HUES6 (cell line): ENCODE data around the gene HSPB1.
"Not testable (repeated sequence)": the region's sequence is repeated elsewhere in the genome, so short reads cannot be mapped to it uniquely, and the experiment has no call there.

Source experiments
- H3K27ac ChIP-seq: 2 replicates; pipeline ENCODE4 v1.7.0; 2013; ENCODE audit warnings: low read depth, mild to moderate bottlenecking, low read length, inconsistent platforms
- H3K27me3 ChIP-seq: 2 replicates; pipeline ENCODE4 v1.6.1; 2013; ENCODE audit warnings: low read length; ENCODE audit not compliant: control insufficient read depth, insufficient read depth
- H3K36me3 ChIP-seq: 2 replicates; pipeline ENCODE4 v1.6.1; 2013; ENCODE audit warnings: low read length; ENCODE audit not compliant: control insufficient read depth, insufficient read depth
- H3K4me1 ChIP-seq: 2 replicates; pipeline ENCODE4 v1.6.1; 2013; ENCODE audit warnings: low read length; ENCODE audit not compliant: control insufficient read depth, insufficient read depth
- H3K4me3 ChIP-seq: 2 replicates; pipeline ENCODE4 v1.5.1; 2013; ENCODE audit warnings: low read depth, low read length
- H3K9ac ChIP-seq: one replicate; pipeline ENCODE4 v1.6.1; 2013; ENCODE audit warnings: mild to moderate bottlenecking, low read length
- H3K9me3 ChIP-seq: 2 replicates; pipeline ENCODE4 v1.6.1; 2013; ENCODE audit warnings: low read depth, low read length; ENCODE audit not compliant: control insufficient read depth, insufficient read depth

The HSPB1 gene

DNA sequence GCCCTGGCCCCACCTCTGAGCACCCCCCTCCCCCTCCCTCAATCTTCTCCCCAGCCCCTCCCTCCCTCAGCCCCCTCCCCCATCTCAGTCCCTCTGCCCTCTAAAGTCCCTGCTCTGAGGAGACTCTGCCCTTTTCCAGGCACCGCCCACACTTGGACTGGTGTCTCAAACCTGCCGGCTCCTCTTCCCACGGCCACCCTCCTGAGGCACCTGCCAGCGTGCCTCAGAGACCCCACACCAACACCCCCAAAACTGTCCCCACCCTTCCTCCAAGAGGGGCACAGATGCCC is 34.6 kb upstream of the HSPB1 start:
- Histone ChIP-seq H3K4me3 (0 out of 2 replicates have a peak overlapping the region, but pooled peaks have one; percentile 35), H3K9ac (no peak overlapping the region), H3K27me3 (peaks cover 24% of the 10 kb centered on the region), H3K4me1 (peaks cover 25% of the 10 kb centered on the region), H3K27ac (no peak overlapping the region), H3K36me3 (no peaks in the 10 kb centered on the region), H3K9me3 (no peaks in the 10 kb centered on the region)

GRCh38 chr7:76268376-76268775 is 34.1 kb upstream of the HSPB1 start:
- no peak overlapping the region for H3K4me3 ChIP-seq
- no peak overlapping the region for H3K9ac ChIP-seq
- peaks cover 30% of the 10 kb centered on the region for H3K4me1 ChIP-seq
- no peaks in the 10 kb centered on the region for H3K36me3 ChIP-seq
- peaks cover 24% of the 10 kb centered on the region for H3K27me3 ChIP-seq
- H3K9me3 ChIP-seq: no peaks in the 10 kb centered on the region
- no peak overlapping the region for H3K27ac ChIP-seq

- Histone ChIP-seq H3K4me1 (peaks cover 37% of the 10 kb centered on the region), H3K36me3 (no peaks in the 10 kb centered on the region), H3K9ac (no peak overlapping the region), H3K9me3 (no peaks in the 10 kb centered on the region), H3K27ac (no peak overlapping the region), H3K27me3 (peaks cover 24% of the 10 kb centered on the region), H3K4me3 (no peak overlapping the region)
These were observed 32.6 kb upstream of the HSPB1 start for GRCh38 chr7:76269895-76270294.

GRCh38 chr7:76271384-76271783 is 31.1 kb upstream of the HSPB1 start:
- Histone ChIP-seq H3K4me1 (peaks cover 37% of the 10 kb centered on the region), H3K27me3 (peaks cover 26% of the 10 kb centered on the region)
- not testable (repeated sequence) for H3K9ac ChIP-seq, H3K4me3 ChIP-seq, H3K36me3 ChIP-seq, H3K27ac ChIP-seq, H3K9me3 ChIP-seq

DNA sequence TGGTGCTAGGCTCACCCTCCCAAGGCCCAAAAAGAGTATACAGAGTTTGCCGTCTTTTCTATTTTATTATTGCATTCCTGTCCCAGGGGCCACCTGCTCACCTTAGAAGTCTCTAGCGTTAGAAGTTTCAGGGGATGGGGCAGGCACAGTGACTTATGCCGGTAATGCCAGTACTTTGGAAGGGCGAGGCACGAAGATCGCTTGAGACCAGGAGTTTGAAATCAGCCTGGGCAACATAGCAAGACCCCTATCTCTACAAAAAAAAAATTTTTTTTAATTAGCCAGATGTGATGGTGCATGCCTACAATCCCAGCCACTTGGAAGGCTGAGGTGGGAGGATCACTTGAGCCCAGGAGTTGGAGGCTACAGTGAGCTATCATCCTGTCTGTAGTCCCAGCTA is 30.3 kb upstream of the HSPB1 start:
- Histone ChIP-seq H3K27ac (no peak overlapping the region), H3K36me3 (no peaks in the 10 kb centered on the region), H3K9me3 (no peaks in the 10 kb centered on the region), H3K4me3 (no peak overlapping the region), H3K9ac (no peak overlapping the region), H3K27me3 (peaks cover 27% of the 10 kb centered on the region), H3K4me1 (peaks cover 37% of the 10 kb centered on the region)

DNA sequence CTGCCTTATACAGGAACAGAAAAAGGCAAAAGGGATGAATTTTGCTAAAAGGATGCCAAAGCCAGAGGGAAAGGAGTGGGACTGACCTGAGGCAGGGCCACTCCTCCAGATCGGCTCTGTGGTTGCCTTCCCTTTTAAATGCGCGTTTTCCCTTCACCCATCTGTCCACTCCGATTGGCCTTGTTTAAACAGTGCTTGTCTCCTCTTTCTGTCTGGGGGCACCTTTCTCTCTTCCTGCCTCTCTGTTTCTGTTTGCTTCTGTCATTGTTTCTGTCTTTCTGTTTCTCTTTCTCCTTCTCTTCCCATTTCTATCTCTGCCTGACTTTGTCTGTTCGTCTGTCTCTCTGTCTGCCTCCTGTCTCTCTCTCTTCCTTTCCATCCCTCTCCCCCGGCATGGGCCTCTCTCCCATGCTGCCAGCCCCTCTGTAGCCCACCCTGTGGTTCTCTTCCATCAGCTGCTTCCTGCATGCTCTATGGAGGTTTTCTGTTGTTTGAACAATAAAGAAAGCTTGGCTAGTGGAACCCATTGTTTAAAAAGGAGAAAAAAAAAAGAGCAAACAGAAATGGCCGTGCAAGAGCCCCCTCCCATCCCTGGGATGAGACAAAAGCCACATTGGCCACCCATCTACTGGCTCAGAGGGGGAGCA is 29.5 kb upstream of the HSPB1 start:
- Histone ChIP-seq H3K4me1 (peaks cover 36% of the 10 kb centered on the region), H3K27ac (no peak overlapping the region), H3K27me3 (peaks cover 21% of the 10 kb centered on the region), H3K36me3 (no peaks in the 10 kb centered on the region), H3K9ac (no peak overlapping the region), H3K9me3 (no peaks in the 10 kb centered on the region), H3K4me3 (peak overlapping the region; percentile 22; the same call in 1 of the 2 replicates)

- Histone ChIP-seq H3K27me3 (peaks cover 19% of the 10 kb centered on the region), H3K9ac (no peak overlapping the region), H3K4me1 (peaks cover 32% of the 10 kb centered on the region), H3K9me3 (no peaks in the 10 kb centered on the region), H3K4me3 (no peak overlapping the region), H3K27ac (no peak overlapping the region), H3K36me3 (no peaks in the 10 kb centered on the region)
These were observed 29.0 kb upstream of the HSPB1 start for GRCh38 chr7:76273503-76273902.

GRCh38 chr7:76278540-76278939 is 23.9 kb upstream of the HSPB1 start:
- peaks cover 55% of the 10 kb centered on the region for H3K27me3 ChIP-seq
- peaks cover 15% of the 10 kb centered on the region; the same call in 1 of the 2 replicates for H3K4me1 ChIP-seq
- no peaks in the 10 kb centered on the region for H3K36me3 ChIP-seq
- no peak overlapping the region for H3K9ac ChIP-seq
- H3K27ac ChIP-seq: no peak overlapping the region
- H3K9me3 ChIP-seq: no peaks in the 10 kb centered on the region
- H3K4me3 ChIP-seq: no peak overlapping the region

DNA sequence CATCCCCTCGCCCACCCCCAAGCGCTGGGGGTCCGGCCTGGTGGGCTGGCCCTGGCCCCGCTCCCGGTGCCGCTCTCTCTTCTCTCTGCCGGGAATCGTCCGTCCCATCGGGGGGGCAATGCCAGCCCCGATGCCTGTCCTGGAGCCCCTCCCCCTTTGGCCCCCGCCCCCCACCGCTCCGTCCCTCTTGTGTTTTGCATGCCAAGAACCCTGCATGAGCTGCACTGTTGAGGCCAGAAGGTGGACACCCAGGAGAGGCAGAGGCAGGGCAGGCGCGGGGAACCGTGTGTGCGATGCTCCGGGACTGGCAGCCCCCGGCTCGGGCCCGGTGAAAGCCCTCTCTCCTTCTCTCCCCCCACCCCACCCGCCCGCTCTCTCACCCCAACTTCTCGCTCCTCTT is 22.1 kb upstream of the HSPB1 start:
- Histone ChIP-seq H3K4me3 (peak overlapping the region; percentile 55), H3K9me3 (no peaks in the 10 kb centered on the region), H3K27me3 (peaks cover 65% of the 10 kb centered on the region), H3K4me1 (peaks cover 9% of the 10 kb centered on the region; the same call in 1 of the 2 replicates), H3K36me3 (no peaks in the 10 kb centered on the region), H3K27ac (no peak overlapping the region), H3K9ac (no peak overlapping the region)

DNA sequence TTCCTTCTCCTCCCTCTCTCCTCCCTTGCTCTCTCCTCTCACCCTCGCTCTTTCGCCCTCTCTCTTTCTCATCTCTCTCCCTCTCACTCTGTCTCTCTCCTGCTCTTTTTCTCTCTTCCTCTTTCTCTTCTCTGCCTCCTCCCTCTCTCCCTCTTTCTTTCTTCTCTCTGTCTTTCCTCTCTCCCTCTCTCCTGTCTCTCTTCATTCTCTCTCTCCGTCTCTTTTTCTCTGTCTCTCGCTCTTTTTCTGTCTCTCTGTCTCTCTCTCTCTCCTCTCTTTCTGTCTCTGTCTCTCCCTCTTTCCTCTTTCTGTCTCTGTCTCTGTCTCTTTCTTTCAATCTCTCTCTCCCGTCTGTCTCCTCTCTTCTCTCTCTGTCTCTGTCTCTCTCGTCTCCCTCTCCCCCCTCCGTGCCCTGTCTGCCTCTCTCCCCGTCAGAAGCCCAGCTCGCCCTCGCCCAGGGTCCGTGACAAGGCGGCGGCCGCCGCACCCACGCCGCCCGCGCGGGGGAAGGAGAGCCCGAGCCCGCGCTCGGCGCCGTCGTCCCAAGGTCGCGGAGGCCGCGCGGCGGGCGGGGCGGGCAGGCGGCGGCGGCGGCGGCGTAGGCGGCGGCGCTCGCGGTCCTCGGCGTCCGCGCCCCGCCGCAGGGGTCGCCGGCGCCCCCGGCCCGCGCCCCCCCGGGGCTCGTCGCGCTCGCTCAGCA is 21.3 kb upstream of the HSPB1 start:
- Histone ChIP-seq H3K36me3 (no peaks in the 10 kb centered on the region), H3K9me3 (no peaks in the 10 kb centered on the region), H3K4me3 (peak overlapping the region; percentile 75), H3K27ac (no peak overlapping the region), H3K27me3 (peaks cover 65% of the 10 kb centered on the region), H3K4me1 (peaks cover 9% of the 10 kb centered on the region; the same call in 1 of the 2 replicates), H3K9ac (peak overlapping the region; percentile 17)

DNA sequence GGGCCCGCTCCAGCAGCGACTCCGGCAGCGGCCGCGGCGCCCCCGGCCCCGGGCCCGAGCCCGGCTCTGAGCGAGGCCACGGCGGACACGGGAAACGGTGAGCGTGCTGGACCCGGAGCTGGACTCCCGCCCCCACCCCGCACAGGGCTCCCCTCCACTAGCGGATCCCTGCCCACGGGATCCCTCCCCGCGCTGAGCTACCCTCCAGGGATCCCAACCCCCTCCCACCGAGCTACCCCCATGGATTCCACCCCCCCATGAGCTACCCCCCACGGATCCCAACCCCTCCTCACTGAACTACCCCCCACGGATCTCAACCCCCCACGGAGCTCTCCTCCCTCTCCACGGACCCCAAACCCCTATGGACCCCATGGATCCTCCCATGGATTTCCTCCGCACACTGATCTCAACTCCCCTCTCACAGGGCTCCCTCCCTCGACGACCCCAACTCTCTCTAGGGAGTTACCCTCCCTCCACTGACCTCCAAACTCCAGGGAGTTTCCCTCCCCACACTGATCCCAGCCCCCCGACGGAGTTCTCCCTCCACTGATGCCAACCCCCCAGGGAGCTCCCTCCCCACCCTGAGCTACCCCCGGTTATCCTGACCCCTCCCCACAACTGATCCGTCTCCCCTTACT is 20.6 kb upstream of the HSPB1 start:
- no peak overlapping the region for H3K9ac ChIP-seq
- H3K36me3 ChIP-seq: no peaks in the 10 kb centered on the region
- peaks cover 60% of the 10 kb centered on the region for H3K27me3 ChIP-seq
- H3K4me3 ChIP-seq: peak overlapping the region; percentile 75
- no peaks in the 10 kb centered on the region for H3K9me3 ChIP-seq
- H3K4me1 ChIP-seq: peaks cover 9% of the 10 kb centered on the region
- no peak overlapping the region for H3K27ac ChIP-seq
